ENCODE measurements around the gene PXYLP1. TPM values are rescaled to one million over a fixed set of nuclear protein-coding genes. Genes with fewer than 3 reads are reported as not detected.

PXYLP1 gene
- total RNA-seq, 1 donor from 2014 or later = 11.5 TPM

DNA sequence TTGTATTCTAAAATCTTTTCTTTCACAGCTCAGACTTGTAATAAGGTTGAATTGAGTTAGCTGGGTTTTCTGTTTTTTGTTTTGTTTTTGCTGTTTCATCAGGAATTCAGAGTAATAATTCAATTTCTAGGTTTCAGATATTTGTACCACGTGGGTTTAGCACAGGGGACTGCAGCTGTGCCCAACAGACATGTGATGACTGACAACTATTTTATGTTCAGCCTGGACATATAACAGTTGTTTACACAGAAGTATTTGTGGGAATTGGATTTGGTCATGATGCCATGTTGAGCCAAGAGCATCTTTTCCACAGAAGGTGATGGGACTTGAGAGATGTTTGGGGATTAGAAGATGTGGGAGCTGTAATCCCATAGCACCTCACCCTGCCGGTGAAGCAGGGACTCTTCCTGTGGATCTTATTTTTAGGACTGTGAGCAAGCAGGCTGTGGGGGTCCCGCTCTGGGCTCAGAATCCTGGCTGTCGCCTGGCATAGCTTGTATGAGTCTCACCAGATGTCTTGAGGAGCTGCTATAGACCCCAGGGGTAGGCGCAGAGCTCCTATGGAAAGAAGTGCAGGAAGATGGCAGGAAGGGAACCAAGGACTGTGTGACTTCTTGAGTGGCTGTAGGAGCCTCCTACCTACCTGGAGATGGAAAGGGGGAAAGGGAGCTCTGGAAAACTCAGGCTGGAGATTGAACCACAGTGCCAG lies 23.7 kb downstream of the PXYLP1 start:
- DNase-seq (ENCODE audit: low read depth) = no peak
- no peaks in the 10 kb centered on the region for H3K27me3 ChIP-seq (ENCODE audit: control insufficient read depth, insufficient read depth, low read length)
- TF ChIP-seq, protein P1, sequence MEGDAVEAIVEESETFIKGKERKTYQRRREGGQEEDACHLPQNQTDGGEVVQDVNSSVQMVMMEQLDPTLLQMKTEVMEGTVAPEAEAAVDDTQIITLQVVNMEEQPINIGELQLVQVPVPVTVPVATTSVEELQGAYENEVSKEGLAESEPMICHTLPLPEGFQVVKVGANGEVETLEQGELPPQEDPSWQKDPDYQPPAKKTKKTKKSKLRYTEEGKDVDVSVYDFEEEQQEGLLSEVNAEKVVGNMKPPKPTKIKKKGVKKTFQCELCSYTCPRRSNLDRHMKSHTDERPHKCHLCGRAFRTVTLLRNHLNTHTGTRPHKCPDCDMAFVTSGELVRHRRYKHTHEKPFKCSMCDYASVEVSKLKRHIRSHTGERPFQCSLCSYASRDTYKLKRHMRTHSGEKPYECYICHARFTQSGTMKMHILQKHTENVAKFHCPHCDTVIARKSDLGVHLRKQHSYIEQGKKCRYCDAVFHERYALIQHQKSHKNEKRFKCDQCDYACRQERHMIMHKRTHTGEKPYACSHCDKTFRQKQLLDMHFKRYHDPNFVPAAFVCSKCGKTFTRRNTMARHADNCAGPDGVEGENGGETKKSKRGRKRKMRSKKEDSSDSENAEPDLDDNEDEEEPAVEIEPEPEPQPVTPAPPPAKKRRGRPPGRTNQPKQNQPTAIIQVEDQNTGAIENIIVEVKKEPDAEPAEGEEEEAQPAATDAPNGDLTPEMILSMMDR (IDR thresholded peaks at IDR 0.05; ENCODE audit: insufficient read depth, low read length, poor library complexity, severe bottlenecking) = no peak
- no peak overlapping the region for H3K4me3 ChIP-seq (ENCODE audit: low read depth, low read length)
- H3K36me3 ChIP-seq (ENCODE audit: control insufficient read depth, insufficient read depth, low read length) = no peaks in the 10 kb centered on the region

DNA sequence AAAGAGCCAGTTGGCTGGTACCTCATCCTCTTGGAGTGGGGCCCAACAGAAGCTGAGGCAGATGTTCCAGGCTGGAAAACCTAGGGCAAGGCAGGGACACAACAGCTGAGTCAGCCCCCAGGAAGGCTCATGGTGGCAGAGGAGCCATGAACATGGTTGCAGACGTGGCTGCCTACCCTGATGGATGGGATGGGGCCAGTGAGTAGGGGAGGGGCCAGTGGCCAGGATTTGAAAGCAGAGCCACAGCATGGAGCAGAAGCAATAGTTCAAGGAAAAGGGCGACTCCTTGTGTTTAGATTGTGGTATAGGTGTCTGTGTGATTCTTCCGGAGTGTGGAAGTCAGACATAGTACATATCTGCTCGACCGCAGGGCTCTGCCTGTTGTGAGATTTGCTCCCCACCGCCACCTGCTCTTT lies 24.2 kb downstream of the PXYLP1 start:
- no peaks in the 10 kb centered on the region for H3K27me3 ChIP-seq (ENCODE audit: control insufficient read depth, insufficient read depth, low read length)
- TF ChIP-seq, protein P1 (IDR thresholded peaks at IDR 0.05; ENCODE audit: insufficient read depth, low read length, poor library complexity, severe bottlenecking) = peak; percentile 7
- H3K36me3 ChIP-seq (ENCODE audit: control insufficient read depth, insufficient read depth, low read length) = peaks cover 1% of the 10 kb centered on the region
- DNase-seq (ENCODE audit: low read depth) = no peak
- no peak overlapping the region for H3K4me3 ChIP-seq (ENCODE audit: low read depth, low read length)

DNA sequence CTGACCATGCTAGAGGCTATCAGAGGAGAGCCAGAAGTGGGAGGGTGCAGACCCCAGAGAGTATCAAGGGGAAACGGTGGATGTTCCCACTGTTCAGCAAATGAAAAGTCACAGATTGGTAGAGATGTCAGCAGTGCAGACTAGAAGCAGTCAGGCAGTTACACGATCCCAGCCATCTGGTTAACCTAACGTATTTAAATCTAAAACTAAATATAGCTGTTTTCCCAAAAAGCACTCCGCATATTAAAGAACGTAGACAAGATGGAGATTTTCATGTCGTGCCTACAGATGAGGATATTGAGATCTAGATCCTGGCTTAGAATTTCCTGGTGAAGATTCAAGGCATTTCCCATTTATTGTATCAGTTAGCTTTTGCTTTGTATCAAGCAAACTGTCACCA lies 25.2 kb downstream of the PXYLP1 start:
- Histone ChIP-seq H3K27me3 (ENCODE audit: control insufficient read depth, insufficient read depth, low read length) (no peaks in the 10 kb centered on the region), H3K4me3 (ENCODE audit: low read depth, low read length) (no peak overlapping the region), H3K36me3 (ENCODE audit: control insufficient read depth, insufficient read depth, low read length) (peaks cover 1% of the 10 kb centered on the region)
- TF ChIP-seq, protein P1 (IDR thresholded peaks at IDR 0.05; ENCODE audit: insufficient read depth, low read length, poor library complexity, severe bottlenecking) = no peak
- no peak for DNase-seq (ENCODE audit: low read depth)

DNA sequence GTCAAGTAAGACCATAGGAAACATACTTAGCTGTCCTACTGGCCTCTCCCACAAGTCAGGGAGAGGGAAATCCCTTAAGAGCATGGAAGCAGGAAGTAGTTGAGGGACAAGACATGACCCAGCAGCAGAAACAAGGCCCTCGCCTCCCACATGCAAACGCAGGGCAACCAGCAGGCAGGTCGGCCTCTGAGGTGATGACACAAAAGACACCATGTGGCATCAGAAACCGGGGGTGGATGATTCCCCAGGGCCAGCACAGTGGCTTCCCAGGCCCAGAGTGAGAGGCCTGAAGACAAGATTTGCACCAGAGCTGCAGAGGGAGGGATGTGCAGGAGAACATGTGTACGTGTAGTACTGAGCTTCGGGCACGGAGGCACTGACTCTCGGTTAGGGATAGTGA lies 26.3 kb downstream of the PXYLP1 start:
- TF ChIP-seq, protein P1 (IDR thresholded peaks at IDR 0.05; ENCODE audit: insufficient read depth, low read length, poor library complexity, severe bottlenecking) = no peak
- peaks cover 1% of the 10 kb centered on the region for H3K36me3 ChIP-seq (ENCODE audit: control insufficient read depth, insufficient read depth, low read length)
- H3K27me3 ChIP-seq (ENCODE audit: control insufficient read depth, insufficient read depth, low read length) = no peaks in the 10 kb centered on the region
- no peak overlapping the region for H3K4me3 ChIP-seq (ENCODE audit: low read depth, low read length)
- DNase-seq (ENCODE audit: low read depth) = no peak

DNA sequence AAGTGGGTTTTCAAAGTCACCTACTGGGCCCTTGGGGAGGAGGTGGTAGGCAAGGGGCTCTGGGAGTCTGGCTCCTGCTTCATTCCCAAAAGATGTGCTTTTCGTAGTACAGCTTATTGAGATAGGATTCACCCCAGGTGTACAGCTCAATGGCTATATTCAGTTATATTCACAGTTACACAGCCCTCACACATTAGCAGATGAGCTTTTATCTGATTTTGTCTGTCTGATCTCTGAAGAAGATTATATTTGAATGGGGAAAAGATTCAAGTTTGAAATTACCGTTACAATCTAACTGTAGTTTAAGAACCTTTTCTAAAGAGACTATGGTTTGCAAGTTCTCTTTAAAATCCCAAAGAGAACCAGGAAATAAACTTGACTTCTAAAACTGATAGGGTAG lies 27.3 kb downstream of the PXYLP1 start:
- Histone ChIP-seq H3K36me3 (ENCODE audit: control insufficient read depth, insufficient read depth, low read length) (peaks cover 1% of the 10 kb centered on the region), H3K4me3 (ENCODE audit: low read depth, low read length) (no peak overlapping the region), H3K27me3 (ENCODE audit: control insufficient read depth, insufficient read depth, low read length) (no peaks in the 10 kb centered on the region)
- DNase-seq (ENCODE audit: low read depth) = no peak
- TF ChIP-seq, protein P1 (IDR thresholded peaks at IDR 0.05; ENCODE audit: insufficient read depth, low read length, poor library complexity, severe bottlenecking) = no peak
